Ovary (tissue), 3 donors: ENCODE data around the gene FAM107B.

Experiments
- CTCF ChIP-seq, 3 donors: fragments of 450-650 bp in 2 of 3; fragments of 200-600 bp in 1 of 3; IDR thresholded peaks; one replicate each; pipeline versions ENCODE4 v1.5.1 to v1.8.0; 2016 to 2022; ENCODE audit warnings: antibody characterized with exemption in 3 of 3, mild to moderate bottlenecking in 1 of 3
- POLR2A ChIP-seq: fragments of 450-650 bp; IDR thresholded peaks from one replicate; pipeline ENCODE4 v1.6.1; 2017; ENCODE audit warnings: antibody characterized with exemption, mild to moderate bottlenecking, moderate library complexity
- donor health status: DM: no; HTN: no; CAD: no.

GRCh38 chr10:14691359-14691758, 83.3 kb downstream of the FAM107B start:
- TF ChIP-seq CTCF (IDR thresholded peaks at IDR 0.05) (no peak), POLR2A (no peak)
